H1 (cell line): ENCODE data around the gene ZAP70. TPM values are rescaled to one million over a fixed set of nuclear protein-coding genes. Genes with fewer than 3 reads are reported as not detected.

Source experiments
- CTCF ChIA-PET: fragments of 300-600 bp; sonication (Branson Sonifier 250); formaldehyde crosslinking; loops from one replicate; lab custom pipeline; 2021; ENCODE audit not compliant: partially characterized antibody; lab: Charles Lee
- POLR2A ChIA-PET: fragments of 300-600 bp; sonication (Branson Sonifier 250); formaldehyde crosslinking; loops from one replicate; lab custom pipeline; 2021; ENCODE audit warnings: inconsistent platforms; ENCODE audit not compliant: partially characterized antibody; lab: Charles Lee
- DNase-seq, 2 experiments: peaks; one replicate each; pipeline versions ENCODE4 v3.0.0 to v3.0.0-alpha.2; 2010 to 2022; ENCODE audit warnings: low spot score in 2 of 2, low read depth in 1 of 2, mixed read lengths in 1 of 2
- FAIRE-seq: peaks from 2 replicates; lab custom pipeline; 2011; peaks lifted over from hg19 to GRCh38; lab: Jason Lieb, UNC
- H2AFZ ChIP-seq: 2 replicates; pipeline ENCODE4 v1.8.1; 2012; ENCODE audit warnings: low read length, inconsistent platforms
- H2AK5ac ChIP-seq: 2 replicates; pipeline ENCODE4 v1.6.1; 2013; ENCODE audit warnings: low read depth, low read length
- H2BK120ac ChIP-seq: replicated peaks from 2 replicates; pipeline ENCODE3; 2013; ENCODE audit warnings: low read depth, low read length, inconsistent platforms
- H2BK12ac ChIP-seq: 2 replicates; pipeline ENCODE4 v1.6.1; 2013; ENCODE audit warnings: low read depth, low read length
- H2BK15ac ChIP-seq: 2 replicates; pipeline ENCODE4 v1.6.1; 2013; ENCODE audit warnings: low read length
- H2BK20ac ChIP-seq: 2 replicates; pipeline ENCODE4 v1.6.1; 2013; ENCODE audit warnings: low read length
- H2BK5ac ChIP-seq: 2 replicates; pipeline ENCODE4 v1.6.1; 2013; ENCODE audit warnings: low read depth, low read length
- H3K14ac ChIP-seq: 2 replicates; pipeline ENCODE4 v1.6.1; 2013; ENCODE audit warnings: inconsistent platforms; ENCODE audit not compliant: insufficient read length
- H3K18ac ChIP-seq: 2 replicates; pipeline ENCODE4 v1.6.1; 2013; ENCODE audit warnings: low read length; ENCODE audit errors: extremely low read depth
- H3K23ac ChIP-seq: 2 replicates; pipeline ENCODE4 v1.6.1; 2013; ENCODE audit warnings: inconsistent platforms; ENCODE audit not compliant: insufficient read length
- H3K23me2 ChIP-seq: 2 replicates; pipeline ENCODE4 v1.6.1; 2013; ENCODE audit warnings: low read depth, low read length
- H3K27ac ChIP-seq: 2 replicates; pipeline ENCODE4 v1.6.1; 2011; ENCODE audit warnings: low read depth, low read length, inconsistent platforms
- H3K27me3 ChIP-seq, 4 experiments: replicated peaks in 1 of 4; 1 replicate in 1 of 4; 2 replicates in 3 of 4; pipeline versions ENCODE4 v1.6.1 to v1.8.1; 2011 to 2013; ENCODE audit warnings: low read length in 3 of 4, mild to moderate bottlenecking in 3 of 4, inconsistent platforms in 2 of 4, mixed read lengths in 2 of 4, moderate library complexity in 1 of 4; ENCODE audit not compliant: control insufficient read depth in 3 of 4, insufficient read depth in 3 of 4; ENCODE audit errors: extremely low read depth in 1 of 4
- H3K36me3 ChIP-seq, 4 experiments: 2 replicates each; pipeline versions ENCODE4 v1.6.1 to v1.8.1; 2011 to 2013; ENCODE audit warnings: mild to moderate bottlenecking in 4 of 4, low read length in 3 of 4, moderate library complexity in 2 of 4, control low read depth in 1 of 4, inconsistent platforms in 1 of 4; ENCODE audit not compliant: insufficient read depth in 4 of 4, control insufficient read depth in 2 of 4
- H3K4ac ChIP-seq: replicated peaks from 2 replicates; pipeline ENCODE3; 2013; ENCODE audit warnings: low read length, low read depth, mixed read lengths, inconsistent platforms; ENCODE audit not compliant: insufficient read length
- H3K4me1 ChIP-seq, 4 experiments: replicated peaks in 1 of 4; 1 replicate in 1 of 4; 2 replicates in 3 of 4; pipeline versions ENCODE4 v1.6.1 to v1.8.1; 2011 to 2013; ENCODE audit warnings: low read length in 3 of 4, inconsistent platforms in 2 of 4, mixed read lengths in 1 of 4; ENCODE audit not compliant: insufficient read depth in 4 of 4, control insufficient read depth in 3 of 4
- H3K4me2 ChIP-seq, 2 experiments: 2 replicates each; pipeline versions ENCODE4 v1.6.1 to v1.8.1; 2011 to 2013; ENCODE audit warnings: low read depth in 2 of 2, low read length in 2 of 2, control low read depth in 1 of 2, inconsistent platforms in 1 of 2, mild to moderate bottlenecking in 1 of 2; ENCODE audit not compliant: insufficient read depth in 1 of 2
- H3K4me3 ChIP-seq, 4 experiments: fragments of 200-600, 300-600 bp in 1 of 4; sonication (generic), shearing (Covaris generic), sonication (Bioruptor Twin) in 1 of 4; 2 replicates each; pipeline versions ENCODE4 v1.5.1 to v1.8.1; 2011 to 2016; ENCODE audit warnings: low read length in 4 of 4, low read depth in 3 of 4, control low read depth in 2 of 4, inconsistent platforms in 2 of 4, mild to moderate bottlenecking in 2 of 4, mixed read lengths in 1 of 4, moderate library complexity in 1 of 4; ENCODE audit not compliant: insufficient read depth in 2 of 4; ENCODE audit errors: extremely low read depth in 1 of 4
- H3K56ac ChIP-seq: replicated peaks from 2 replicates; pipeline ENCODE3; 2013; ENCODE audit warnings: low read depth, mild to moderate bottlenecking, mixed read lengths, low read length, inconsistent platforms; ENCODE audit not compliant: insufficient read length
- H3K79me1 ChIP-seq: 2 replicates; pipeline ENCODE4 v1.6.1; 2013; ENCODE audit warnings: low read depth, low read length, control low read depth
- H3K79me2 ChIP-seq, 2 experiments: 2 replicates each; pipeline versions ENCODE4 v1.6.1 to v1.8.1; 2012 to 2013; ENCODE audit warnings: low read length in 2 of 2, mild to moderate bottlenecking in 2 of 2, inconsistent platforms in 1 of 2; ENCODE audit not compliant: insufficient read depth in 2 of 2, control insufficient read depth in 1 of 2
- H3K9ac ChIP-seq, 4 experiments: replicated peaks in 1 of 4; 1 replicate in 1 of 4; 2 replicates in 3 of 4; pipeline versions ENCODE4 v1.6.1 to v1.8.1; 2011 to 2013; ENCODE audit warnings: low read depth in 3 of 4, low read length in 3 of 4, control low read depth in 2 of 4, mild to moderate bottlenecking in 2 of 4, moderate library complexity in 2 of 4, inconsistent platforms in 1 of 4; ENCODE audit errors: extremely low read depth in 1 of 4
- H3K9me3 ChIP-seq, 2 experiments: 2 replicates each; pipeline versions ENCODE4 v1.6.1 to v1.8.1; 2012 to 2013; ENCODE audit warnings: mild to moderate bottlenecking in 2 of 2, moderate library complexity in 2 of 2, control low read depth in 1 of 2, inconsistent platforms in 1 of 2, low read depth in 1 of 2, low read length in 1 of 2, mixed read lengths in 1 of 2; ENCODE audit not compliant: insufficient read depth in 2 of 2
- H4K20me1 ChIP-seq, 2 experiments: replicated peaks in 1 of 2; 2 replicates each; pipeline versions ENCODE3 to v1.8.1; 2011 to 2013; ENCODE audit warnings: inconsistent platforms in 2 of 2, low read length in 2 of 2, mild to moderate bottlenecking in 1 of 2; ENCODE audit not compliant: insufficient read depth in 2 of 2, control insufficient read depth in 1 of 2
- H4K5ac ChIP-seq: 2 replicates; pipeline ENCODE4 v1.6.1; 2013; ENCODE audit warnings: low read length, low read depth, mixed read lengths, inconsistent platforms; ENCODE audit not compliant: insufficient read length
- H4K8ac ChIP-seq: 2 replicates; pipeline ENCODE4 v1.8.0; 2013; ENCODE audit warnings: mild to moderate bottlenecking, moderate library complexity, low read length, inconsistent platforms; ENCODE audit not compliant: insufficient read depth; ENCODE audit errors: extremely low read depth
- H4K91ac ChIP-seq: replicated peaks from 2 replicates; pipeline ENCODE3; 2013; ENCODE audit warnings: low read length, mixed read lengths, inconsistent platforms; ENCODE audit not compliant: insufficient read length
- ATF3 ChIP-seq: IDR thresholded peaks from 2 replicates; pipeline ENCODE4 v1.6.1; 2011; ENCODE audit warnings: low read depth, mild to moderate bottlenecking, low read length; ENCODE audit not compliant: insufficient read depth
- BRCA1 ChIP-seq: IDR thresholded peaks from 2 replicates; pipeline ENCODE4 v1.6.1; 2012; ENCODE audit warnings: low read depth, low read length, improper control_type of control experiment
- CHD2 ChIP-seq: IDR thresholded peaks from 2 replicates; pipeline ENCODE4 v1.6.1; 2012; ENCODE audit warnings: low read length, improper control_type of control experiment
- CREB1 ChIP-seq: IDR thresholded peaks from 2 replicates; pipeline ENCODE4 v1.6.1; 2012; ENCODE audit warnings: inconsistent platforms
- HDAC6 ChIP-seq: IDR thresholded peaks from one replicate; pipeline ENCODE4 v1.7.1; 2012; ENCODE audit warnings: low read depth, mild to moderate bottlenecking, inconsistent platforms, low read length, moderate library complexity
- JUN ChIP-seq: IDR thresholded peaks from 2 replicates; pipeline ENCODE4 v1.6.1; 2011; ENCODE audit warnings: low read depth, mild to moderate bottlenecking, improper control_type of control experiment, low read length
- KDM1A ChIP-seq: fragments of 200-600, 300-600 bp; sonication (generic); IDR thresholded peaks from 2 replicates; pipeline ENCODE4 v1.7.1; 2016; ENCODE audit warnings: mild to moderate bottlenecking, low read length, borderline replicate concordance
- KDM4A ChIP-seq: IDR thresholded peaks from one replicate; pipeline ENCODE4 v1.7.1; 2012; ENCODE audit warnings: low read depth, mild to moderate bottlenecking, moderate library complexity, low read length, inconsistent platforms; ENCODE audit not compliant: severe bottlenecking
- NANOG ChIP-seq: IDR thresholded peaks from 2 replicates; pipeline ENCODE4 v1.6.1; 2011; ENCODE audit warnings: low read length, low read depth, mild to moderate bottlenecking, inconsistent platforms; ENCODE audit not compliant: insufficient read depth, poor library complexity, severe bottlenecking
- RAD21 ChIP-seq, 2 experiments: IDR thresholded peaks in 1 of 2; conservative IDR thresholded peaks in 1 of 2; 2 replicates each; pipeline ENCODE4 v1.6.1; 2011; ENCODE audit warnings: low read depth in 2 of 2, low read length in 2 of 2, improper control_type of control experiment in 1 of 2, inconsistent platforms in 1 of 2, mild to moderate bottlenecking in 1 of 2, moderate library complexity in 1 of 2
- SIX5 ChIP-seq: IDR thresholded peaks from 2 replicates; pipeline ENCODE4 v1.6.1; 2011; ENCODE audit warnings: mild to moderate bottlenecking, low read depth, low read length
- SP2 ChIP-seq: IDR thresholded peaks from 2 replicates; pipeline ENCODE4 v1.6.1; 2012; ENCODE audit warnings: mild to moderate bottlenecking, low read length, inconsistent platforms
- SP4 ChIP-seq: IDR thresholded peaks from 2 replicates; pipeline ENCODE4 v1.6.1; 2012; ENCODE audit warnings: low read length, inconsistent platforms
- TAF1 ChIP-seq: IDR thresholded peaks from 2 replicates; pipeline ENCODE4 v1.6.1; 2011; ENCODE audit warnings: mild to moderate bottlenecking, low read depth, low read length
- YY1 ChIP-seq: IDR thresholded peaks from 2 replicates; pipeline ENCODE4 v1.6.1; 2011; ENCODE audit warnings: low read depth, mild to moderate bottlenecking, low read length
- WGBS, 2 experiments: shearing (Covaris generic) in 1 of 2; methylation state at CpG; one replicate each; pipeline versions ENCODE4 v1.1.6 to v1.1.7; 2013 to 2015; ENCODE audit warnings: low lambda C conversion rate in 2 of 2, mixed read lengths in 2 of 2, inconsistent platforms in 1 of 2, low coverage in 1 of 2, missing lambda C conversion rate in 1 of 2; ENCODE audit not compliant: insufficient replicate concordance in 2 of 2, insufficient coverage in 1 of 2, insufficient read length in 1 of 2; ENCODE audit errors: extremely low coverage in 1 of 2, missing lambda C conversion rate in 1 of 2; 5-methylcytosine and 5-hydroxymethylcytosine counted together
- polyA plus RNA-seq, 7 experiments: library from polyadenylated mRNA; depleted of rRNA in 3 of 7; stranded (reverse) in 5 of 7; unstranded in 2 of 7; fragments of >200 nt in 5 of 7; fragments of 200-250 nt in 2 of 7; gene quantifications; 1 replicate in 5 of 7; 2 replicates in 1 of 7; 4 replicates in 1 of 7; pipeline versions ENCODE4 v1.2.1 to v1.2.3, GENCODE V29; 2011 to 2013; ENCODE audit warnings: missing spikeins in 2 of 7, mixed read lengths in 2 of 7
- total RNA-seq: library from RNA; stranded (reverse); fragmentation: NEBNext Ultra II Directional; extraction: Animal tissue kit (Norgen Biotek cat#: 25700); gene quantifications from 2 replicates; pipeline ENCODE4 v1.2.1, GENCODE V29; 2021

ZAP70 gene
- total and polyA plus RNA-seq, 2 of the 8 experiments (the other 6 are each of a cell fraction or from before 2014, with no cell fraction given) = 0.15 TPM; not detected in 1

GRCh38 chr2:97735161-97735561 is 21.8 kb downstream of the ZAP70 start:
- Histone ChIP-seq H2BK20ac (no peak overlapping the region), H3K4me2 (no peak overlapping the region), H2BK5ac (no peak overlapping the region), H3K4me1 (no peaks in the 10 kb centered on the region), H4K20me1 (peaks cover 0 to 2% of the 10 kb centered on the region in 2 experiments), H3K23ac (no peak overlapping the region), H2BK120ac (no peak overlapping the region), H3K18ac (no peak overlapping the region), H2AK5ac (no peak overlapping the region), H2BK15ac (no peak overlapping the region), H3K56ac (no peak overlapping the region), H3K79me1 (no peaks in the 10 kb centered on the region), H3K27ac (no peak overlapping the region), H3K9me3 (no peaks in the 10 kb centered on the region), H3K9ac (no peak overlapping the region), H3K14ac (no peak overlapping the region), H3K79me2 (no peaks in the 10 kb centered on the region), H3K4me3 (no peak overlapping the region), H2AFZ (no peak overlapping the region), H4K8ac (no peak overlapping the region), H3K4ac (no peak overlapping the region), H3K36me3 (no peaks in the 10 kb centered on the region), H3K23me2 (no peaks in the 10 kb centered on the region), H4K91ac (no peak overlapping the region), H3K27me3 (no peaks in the 10 kb centered on the region), H2BK12ac (no peak overlapping the region), H4K5ac (no peak overlapping the region)
- CTCF ChIA-PET = interaction anchor here (1.2 to 3.7 kb wide), 3 partner anchors 13 to 40 kb away, joined by 3 to 17 read pairs (median 4); no protein-coding TSS in a partner anchor
- WGBS, 2 experiments = 96% methylated on average over 14 of the region's 29 CpGs; no CpG with 5 or more reads in 1 of the 2 experiments
- POLR2A ChIA-PET = interaction anchor here (1.3 kb wide), 1 partner anchor 9 kb away, joined by 3 read pairs; no protein-coding TSS in a partner anchor
- FAIRE-seq = no peak
- no peak for DNase-seq
- no peak for TF ChIP-seq JUN
- TF ChIP-seq KDM4A = no peak
- TF ChIP-seq NANOG = no peak
- TF ChIP-seq BRCA1 = no peak
- TF ChIP-seq CREB1 = no peak
- TF ChIP-seq SIX5 = no peak
- no peak for TF ChIP-seq YY1
- TF ChIP-seq SP2 = no peak
- no peak for TF ChIP-seq CHD2
- TF ChIP-seq TAF1 = no peak
- no peak for TF ChIP-seq RAD21 (IDR thresholded peaks at IDR 0.05 in 1 of 2, conservative IDR thresholded peaks at IDR 0.05 in 1 of 2; ENCODE audit: low read depth in 2 of 2, low read length in 2 of 2)
- no peak for TF ChIP-seq KDM1A
- TF ChIP-seq HDAC6 = no peak
- TF ChIP-seq SP4 = no peak
- TF ChIP-seq ATF3 = no peak
